GM12878 (cell line): Measurements from ENCODE around the gene SLC44A4. TPM values are rescaled to one million over a fixed set of nuclear protein-coding genes. Genes with fewer than 3 reads are reported as not detected.

Experiments used
- ATAC-seq: fragments of 200-7000 bp; cut with Tn5 transposase; 3 replicates; pipeline ENCODE4 v1.9.1; 2020; ENCODE audit warnings: mild to moderate bottlenecking, moderate library complexity
- BruUV-seq: library from RNA; stranded (reverse); fragments of 400-500 nt; replicated peaks from 2 replicates; lab custom pipeline; 2021; lab: Mats Ljungman, UMichigan
- CTCF ChIA-PET: fragments of 300-600 bp; sonication (Branson Sonifier 250); formaldehyde crosslinking; extraction: SDS; loops from one replicate; lab custom pipeline; 2021; ENCODE audit warnings: inconsistent platforms; lab: Yijun Ruan, JAX
- POLR2A ChIA-PET: fragments of 350-600 bp; formaldehyde crosslinking; extraction: SDS; loops from one replicate; lab custom pipeline; 2021; ENCODE audit warnings: inconsistent platforms; lab: Charles Lee
- RAD21 ChIA-PET: fragments of 300-600 bp; sonication (Branson Sonifier 250); formaldehyde crosslinking; loops from one replicate; lab custom pipeline; 2023; ENCODE audit warnings: antibody characterized with exemption; ENCODE audit not compliant: unreplicated experiment; lab: Charles Lee
- SMC1A ChIA-PET: fragments of 300-600 bp; sonication (Branson Sonifier 250); formaldehyde crosslinking; loops from one replicate; lab custom pipeline; 2023; ENCODE audit not compliant: unreplicated experiment, uncharacterized antibody; lab: Charles Lee
- DNase-seq: peaks from one replicate; pipeline ENCODE4 v3.0.0-alpha.2; 2011; ENCODE audit warnings: low read depth, low spot score
- FAIRE-seq: peaks from 3 replicates; lab custom pipeline; 2011; peaks lifted over from hg19 to GRCh38; lab: Jason Lieb, UNC
- H2AFZ ChIP-seq: 2 replicates; pipeline ENCODE4 v1.6.0; 2011; ENCODE audit warnings: low read depth, low read length, control low read depth; ENCODE audit not compliant: control insufficient read depth
- H3K27ac ChIP-seq: 2 replicates; pipeline ENCODE4 v1.5.1; 2011; ENCODE audit warnings: control low read depth; ENCODE audit not compliant: control insufficient read depth, insufficient read depth
- H3K27me3 ChIP-seq, 2 experiments: replicated peaks in 1 of 2; 2 replicates each; pipeline versions ENCODE4 v1.6.0 to v1.6.1; 2011; ENCODE audit warnings: low read length in 1 of 2; ENCODE audit not compliant: control insufficient read depth in 2 of 2, insufficient read depth in 2 of 2
- H3K36me3 ChIP-seq, 2 experiments: 2 replicates each; pipeline ENCODE4 v1.5.1; 2011; ENCODE audit warnings: low read length in 1 of 2; ENCODE audit not compliant: control insufficient read depth in 2 of 2, insufficient read depth in 2 of 2
- H3K4me1 ChIP-seq: 2 replicates; pipeline ENCODE4 v1.6.1; 2011; ENCODE audit warnings: mild to moderate bottlenecking, low read length, moderate library complexity, mixed read lengths; ENCODE audit not compliant: control insufficient read depth, insufficient read depth
- H3K4me2 ChIP-seq: 2 replicates; pipeline ENCODE4 v1.6.0; 2011; ENCODE audit warnings: control low read depth; ENCODE audit not compliant: control insufficient read depth, insufficient read depth
- H3K4me3 ChIP-seq: fragments of 200-600 bp; sonication (generic); 2 replicates; pipeline ENCODE4 v1.5.1; 2016
- H3K79me2 ChIP-seq: 2 replicates; pipeline ENCODE4 v1.6.0; 2011; ENCODE audit warnings: low read length; ENCODE audit not compliant: control insufficient read depth, insufficient read depth
- H3K9ac ChIP-seq: 2 replicates; pipeline ENCODE4 v1.8.0; 2011; ENCODE audit warnings: low read length, control low read depth, mixed read lengths; ENCODE audit not compliant: control insufficient read depth, insufficient read depth
- H3K9me3 ChIP-seq: replicated peaks from 3 replicates; pipeline ENCODE4 v1.5.1; 2011; ENCODE audit warnings: mild to moderate bottlenecking, low read length; ENCODE audit not compliant: control insufficient read depth, insufficient read depth
- H4K20me1 ChIP-seq: 2 replicates; pipeline ENCODE4 v1.6.0; 2011; ENCODE audit not compliant: control insufficient read depth, insufficient read depth
- BCL3 ChIP-seq: IDR thresholded peaks from 2 replicates; pipeline ENCODE4 v1.6.1; 2011; ENCODE audit warnings: borderline replicate concordance, low read depth, mild to moderate bottlenecking, moderate library complexity, low read length; ENCODE audit not compliant: insufficient read depth, poor library complexity, severe bottlenecking
- CREM ChIP-seq: IDR thresholded peaks from 2 replicates; pipeline ENCODE4 v1.6.1; 2014; ENCODE audit warnings: antibody characterized with exemption, low read depth
- KAT2A ChIP-seq: conservative IDR thresholded peaks from 2 replicates; pipeline ENCODE4 v1.6.1; 2011; ENCODE audit warnings: low read depth, low read length; ENCODE audit not compliant: control insufficient read depth
- MEF2A ChIP-seq: IDR thresholded peaks from 2 replicates; pipeline ENCODE4 v1.6.1; 2011; ENCODE audit warnings: low read depth, mild to moderate bottlenecking, low read length, moderate library complexity; ENCODE audit not compliant: insufficient read depth
- MTA3 ChIP-seq: IDR thresholded peaks from 2 replicates; pipeline ENCODE4 v1.6.1; 2012; ENCODE audit warnings: low read length, inconsistent platforms, borderline replicate concordance
- MYB ChIP-seq: fragments of 150-350 bp; IDR thresholded peaks from 2 replicates; pipeline ENCODE4 v1.6.1; 2014; ENCODE audit warnings: mild to moderate bottlenecking, low read depth, low read length, borderline replicate concordance
- POLR2AphosphoS2 ChIP-seq: IDR thresholded peaks from 2 replicates; pipeline ENCODE4 v1.6.1; 2011; ENCODE audit warnings: low read depth, mild to moderate bottlenecking, low read length, improper control_type of control experiment, moderate library complexity
- POLR2AphosphoS5 ChIP-seq: IDR thresholded peaks from 2 replicates; pipeline ENCODE4 v1.6.1; 2011; ENCODE audit warnings: mild to moderate bottlenecking, low read length, inconsistent platforms
- RELB ChIP-seq: fragments of 450-650 bp; IDR thresholded peaks from 2 replicates; pipeline ENCODE4 v1.6.1; 2017; ENCODE audit warnings: low read depth, mild to moderate bottlenecking, moderate library complexity
- RFX5 ChIP-seq: IDR thresholded peaks from 2 replicates; pipeline ENCODE4 v1.6.1; 2011; ENCODE audit warnings: low read depth, low read length, improper control_type of control experiment
- SIN3A ChIP-seq: IDR thresholded peaks from 2 replicates; pipeline ENCODE4 v1.6.1; 2012; ENCODE audit warnings: low read depth, low read length, improper control_type of control experiment
- SIX5 ChIP-seq: IDR thresholded peaks from 2 replicates; pipeline ENCODE4 v1.6.1; 2011; ENCODE audit warnings: mild to moderate bottlenecking, low read depth, low read length, moderate library complexity; ENCODE audit not compliant: severe bottlenecking
- SKIL ChIP-seq: fragments of 450-650 bp; IDR thresholded peaks from 2 replicates; pipeline ENCODE4 v1.6.1; 2017; ENCODE audit warnings: mild to moderate bottlenecking, low read depth, inconsistent platforms; ENCODE audit not compliant: poor library complexity, severe bottlenecking
- ZBTB33 ChIP-seq: fragments of 450-650 bp; IDR thresholded peaks from 2 replicates; pipeline ENCODE4 v1.6.1; 2017; ENCODE audit warnings: mild to moderate bottlenecking
- ZNF24 ChIP-seq: fragments of 450-650 bp; IDR thresholded peaks from 2 replicates; pipeline ENCODE4 v1.6.1; 2017; ENCODE audit warnings: antibody characterized with exemption, mild to moderate bottlenecking
- WGBS: methylation state at CpG from one replicate; pipeline ENCODE4 v1.1.6; 2016; ENCODE audit warnings: low lambda C conversion rate; ENCODE audit not compliant: insufficient replicate concordance, insufficient coverage; ENCODE audit errors: missing lambda C conversion rate; 5-methylcytosine and 5-hydroxymethylcytosine counted together
- in situ Hi-C: fragments of 300-500 bp; cut with MboI; formaldehyde crosslinking; loops from 9 replicates; pipeline ENCODE4 v1.14.3; 2018; ENCODE audit warnings: mixed read lengths
- intact Hi-C: fragments of 100-400 bp; cut with micrococcal nuclease; formaldehyde crosslinking; loops from one replicate; pipeline ENCODE4 v1.14.2; 2022; ENCODE audit not compliant: unreplicated experiment
- polyA plus RNA-seq, 11 experiments: library from polyadenylated mRNA; depleted of rRNA in 4 of 11; unstranded in 6 of 11; stranded (reverse) in 5 of 11; fragments of >200 nt; fragmentation: Nextera tagmentation in 4 of 11; fragmentation: Illumina TruSeq in 1 of 11; extraction: Ambion mirVana in 4 of 11; extraction: Trizol in 1 of 11; gene quantifications; 1 replicate in 1 of 11; 2 replicates in 10 of 11; pipeline versions ENCODE4 v1.2.1 to v1.2.3, GENCODE V29; 2011 to 2016; ENCODE audit warnings: inconsistent platforms in 2 of 11, missing spikeins in 2 of 11, low read depth in 1 of 11
- total RNA-seq, 4 experiments: library from RNA; depleted of rRNA in 3 of 4; stranded (reverse); fragments of >200 nt in 3 of 4; fragmentation: Illumina TruSeq in 1 of 4; extraction: Trizol in 1 of 4; gene quantifications; 2 replicates each; pipeline versions ENCODE4 v1.2.1 to v1.2.3, GENCODE V29; 2013 to 2021

SLC44A4 gene
- total and polyA plus RNA-seq, 10 of the 15 experiments (the other 5 are each of a cell fraction or from before 2014, with no cell fraction given) = 0.04 to 0.24 (median 0.15) TPM; not detected in 3

- Histone ChIP-seq H3K9ac (peak overlapping the region; percentile 86), H3K27me3 (no peaks in the 10 kb centered on the region), H3K4me3 (peak overlapping the region; percentile 69), H3K79me2 (peaks cover 2% of the 10 kb centered on the region; the same call in 1 of the 2 replicates), H3K4me2 (peak overlapping the region; percentile 98), H3K9me3 (no peaks in the 10 kb centered on the region), H3K4me1 (peaks cover 14% of the 10 kb centered on the region), H4K20me1 (no peaks in the 10 kb centered on the region), H2AFZ (peak overlapping the region; percentile 88), H3K36me3 (no peaks in the 10 kb centered on the region), H3K27ac (peak overlapping the region; percentile 50)
- BruUV-seq = TSS peak; percentile 87
- CTCF ChIA-PET = interaction anchor here (1.0 to 1.6 kb wide), 5 partner anchors 9 to 55 kb away, joined by 3 to 8 read pairs (median 3); partner anchors contain the start of genes NEU1 and VARS1
- POLR2A ChIA-PET = interaction anchor here (0.5 to 11.3 kb wide), 16 partner anchors 8 to 1212 kb away, joined by 3 to 158 read pairs (median 4); partner anchors contain the start of genes ABHD16A, CLIC1, GPANK1 and HSPA1A
- ATAC-seq (peak; percentile 71), FAIRE-seq (no peak), DNase-seq (no peak)
- intact Hi-C loops = loop anchor here (10.0 kb wide), 1 partner anchor 47 kb away; the partner anchor contains the start of gene VWA7
- SMC1A ChIA-PET = interaction anchor here (1.9 kb wide), 1 partner anchor 15 kb away, joined by 13 read pairs; the partner anchor contains the start of gene LSM2
- in situ Hi-C loops = no loop called here
- 7% methylated on average over 37 of the region's 39 CpGs for whole genome bisulfite sequencing
- RAD21 ChIA-PET = interaction anchor here (1.0 to 1.9 kb wide), 8 partner anchors 10 to 91 kb away, joined by 3 to 10 read pairs (median 6); partner anchors contain the start of gene NEU1
- no peak for TF ChIP-seq ZBTB33
- TF ChIP-seq MYB = peak; percentile 82
- TF ChIP-seq SIX5 = no peak
- no peak for TF ChIP-seq RFX5
- TF ChIP-seq SIN3A = no peak
- TF ChIP-seq POLR2AphosphoS2 = 0 out of 2 replicates have a peak, but pooled peaks have one; percentile 75
- TF ChIP-seq MEF2A = 0 out of 2 replicates have a peak, but pooled peaks have one; percentile 18
- no peak for TF ChIP-seq BCL3
- TF ChIP-seq CREM = no peak
- 0 out of 2 replicates have a peak, but pooled peaks have one; percentile 8 for TF ChIP-seq RELB
- no peak for TF ChIP-seq ZNF24
- TF ChIP-seq KAT2A = no peak
- peak; percentile 3 for TF ChIP-seq SKIL
- TF ChIP-seq POLR2AphosphoS5 = peak; percentile 83
- no peak for TF ChIP-seq MTA3
Observed at GRCh38 chr6:31821301-31822035, 57.3 kb downstream of the SLC44A4 start.
